Measurements from ENCODE around the gene KLRC1. TPM values are rescaled to one million over a fixed set of nuclear protein-coding genes. Genes with fewer than 3 reads are reported as not detected.

KLRC1 gene
- total RNA-seq, 1 experiment from 2014 or later = not detected

Other genes with a start within 250 kb of the KLRC1 start
- 24.1 TPM for gene GABARAPL1, start 240.5 kb downstream of the KLRC1 start, total RNA-seq (2021; ENCODE audit: unreplicated experiment)
- gene KLRD1, start 145.5 kb downstream of the KLRC1 start, total RNA-seq (2021; ENCODE audit: unreplicated experiment) = not detected
- gene KLRK1, start 63.3 kb downstream of the KLRC1 start, total RNA-seq (2021; ENCODE audit: unreplicated experiment) = 0.95 TPM
- 1.4 TPM for gene KLRC4, start 43.6 kb downstream of the KLRC1 start, total RNA-seq (2021; ENCODE audit: unreplicated experiment)
- 0.74 TPM for gene KLRC3, start 32.8 kb downstream of the KLRC1 start, total RNA-seq (2021; ENCODE audit: unreplicated experiment)
- gene KLRC2, start 17.4 kb downstream of the KLRC1 start, total RNA-seq (2021; ENCODE audit: unreplicated experiment) = not detected
- 0.28 TPM for gene EIF2S3B, start 52.5 kb upstream of the KLRC1 start, total RNA-seq (2021; ENCODE audit: unreplicated experiment)
- 22.5 TPM for gene MAGOHB, start 160.2 kb upstream of the KLRC1 start, total RNA-seq (2021; ENCODE audit: unreplicated experiment)
- 0.85 TPM for gene STYK1, start 220.7 kb upstream of the KLRC1 start, total RNA-seq (2021; ENCODE audit: unreplicated experiment)